Stomach (tissue), 4 donors: ENCODE data around the gene ZNF746.

Experiments used
- POLR2A ChIP-seq, 4 donors: fragments of 450-650 bp; IDR thresholded peaks; one replicate each; pipeline ENCODE4 v1.6.1; 2016; ENCODE audit warnings: antibody characterized with exemption in 4 of 4, control low read depth in 2 of 4, mild to moderate bottlenecking in 1 of 4, moderate library complexity in 1 of 4
- TF ChIP-seq, protein P1 (sequence below), 7 experiments: fragments of 450-650 bp in 4 of 7; fragments of 200-600 bp in 3 of 7; sonication (generic) in 3 of 7; IDR thresholded peaks; one replicate each; pipeline ENCODE4 v1.5.1; 2016 to 2019; ENCODE audit warnings: antibody characterized with exemption in 7 of 7, control low read depth in 2 of 7, mild to moderate bottlenecking in 1 of 7

DNA sequence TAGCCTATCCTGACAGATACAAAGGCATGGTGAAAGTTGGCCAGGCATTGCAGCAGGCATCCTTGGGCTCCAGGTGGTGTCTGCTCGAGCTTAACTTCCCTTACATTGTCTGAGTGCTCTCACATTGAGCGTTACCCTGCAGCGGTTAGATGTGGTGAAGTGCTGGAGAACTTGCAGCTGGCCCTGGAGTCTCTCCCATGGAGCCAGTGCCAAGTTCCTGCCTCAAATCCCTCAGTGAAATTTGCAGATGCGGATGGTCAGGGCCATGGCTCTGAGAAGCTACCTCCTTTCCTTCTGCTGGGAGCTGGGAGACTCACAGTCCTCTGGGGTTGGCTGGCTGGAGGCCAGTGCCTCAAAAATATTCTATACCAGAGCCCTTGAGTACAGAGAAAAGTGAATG is 3.3 kb upstream of the ZNF746 start:
- TF ChIP-seq, protein P1, sequence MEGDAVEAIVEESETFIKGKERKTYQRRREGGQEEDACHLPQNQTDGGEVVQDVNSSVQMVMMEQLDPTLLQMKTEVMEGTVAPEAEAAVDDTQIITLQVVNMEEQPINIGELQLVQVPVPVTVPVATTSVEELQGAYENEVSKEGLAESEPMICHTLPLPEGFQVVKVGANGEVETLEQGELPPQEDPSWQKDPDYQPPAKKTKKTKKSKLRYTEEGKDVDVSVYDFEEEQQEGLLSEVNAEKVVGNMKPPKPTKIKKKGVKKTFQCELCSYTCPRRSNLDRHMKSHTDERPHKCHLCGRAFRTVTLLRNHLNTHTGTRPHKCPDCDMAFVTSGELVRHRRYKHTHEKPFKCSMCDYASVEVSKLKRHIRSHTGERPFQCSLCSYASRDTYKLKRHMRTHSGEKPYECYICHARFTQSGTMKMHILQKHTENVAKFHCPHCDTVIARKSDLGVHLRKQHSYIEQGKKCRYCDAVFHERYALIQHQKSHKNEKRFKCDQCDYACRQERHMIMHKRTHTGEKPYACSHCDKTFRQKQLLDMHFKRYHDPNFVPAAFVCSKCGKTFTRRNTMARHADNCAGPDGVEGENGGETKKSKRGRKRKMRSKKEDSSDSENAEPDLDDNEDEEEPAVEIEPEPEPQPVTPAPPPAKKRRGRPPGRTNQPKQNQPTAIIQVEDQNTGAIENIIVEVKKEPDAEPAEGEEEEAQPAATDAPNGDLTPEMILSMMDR (IDR thresholded peaks at IDR 0.05) = no peak
- no peak for TF ChIP-seq POLR2A (IDR thresholded peaks at IDR 0.05)
